Adrenal gland (tissue), 12 donors: ENCODE data around the gene ARHGEF40. TPM values are rescaled to one million over a fixed set of nuclear protein-coding genes. Genes with fewer than 3 reads are reported as not detected.

Experiments used
- DNase-seq, 7 donors: peaks; one replicate each; pipeline ENCODE4 v3.0.0-alpha.2; 2019 to 2020
- H3K27ac ChIP-seq, 5 donors: fragments of 200-600 bp; sonication (generic) in 4 of 5; 1 replicate in 3 of 5; 2 replicates in 2 of 5; pipeline versions ENCODE4 v1.5.1 to v1.8.0; 2016 to 2020; ENCODE audit warnings: mild to moderate bottlenecking in 1 of 5
- H3K27me3 ChIP-seq: fragments of 200-600 bp; 2 replicates; pipeline ENCODE4 v1.8.0; 2021
- H3K36me3 ChIP-seq, 2 donors: fragments of 200-600 bp; replicated peaks in 1 of 2; 1 replicate in 1 of 2; 2 replicates in 1 of 2; pipeline versions ENCODE4 v1.5.1 to v1.8.0; 2018 to 2022
- H3K4me1 ChIP-seq, 2 donors: fragments of 200-600 bp; replicated peaks in 1 of 2; 1 replicate in 1 of 2; 2 replicates in 1 of 2; pipeline versions ENCODE4 v1.5.1 to v1.8.0; 2018 to 2021
- H3K4me3 ChIP-seq, 4 donors: fragments of 200-600 bp; sonication (generic) in 3 of 4; one replicate each; pipeline ENCODE4 v1.5.1; 2016 to 2018
- H3K9me3 ChIP-seq, 3 donors: fragments of 200-600 bp; sonication (generic) in 1 of 3; replicated peaks in 1 of 3; 1 replicate in 2 of 3; 2 replicates in 1 of 3; pipeline versions ENCODE4 v1.5.1 to v1.8.0; 2016 to 2021
- POLR2A ChIP-seq, 2 donors: fragments of 450-650 bp; IDR thresholded peaks; one replicate each; pipeline ENCODE4 v1.6.1; 2017; ENCODE audit warnings: antibody characterized with exemption in 2 of 2, mild to moderate bottlenecking in 2 of 2, moderate library complexity in 1 of 2
- WGBS, 4 donors: extraction: QIAGEN DNeasy Blood & Tissue Kit in 2 of 4; methylation state at CpG; one replicate each; pipeline versions ENCODE4 v1.1.5 to v1.1.7; 2013 to 2017; 5-methylcytosine and 5-hydroxymethylcytosine counted together
- intact Hi-C, 2 donors: fragments of 100-400 bp; cut with DNase I; formaldehyde crosslinking; loops; one replicate each; pipeline versions ENCODE4 v1.14.1 to v1.15.0; 2022 to 2023
- polyA plus RNA-seq, 3 donors: library from polyadenylated mRNA; stranded (reverse); fragments of 200-250 nt in 2 of 3; fragments of 350-450 nt in 1 of 3; fragmentation: Illumina TruSeq in 1 of 3; extraction: RNeasy Lipid Tissue Mini Kit (QIAGEN cat#74804) in 1 of 3; gene quantifications; one replicate each; pipeline ENCODE4 v1.2.3, GENCODE V29; 2013 to 2014
- total RNA-seq, 9 donors: library from RNA; depleted of rRNA in 4 of 9; stranded (reverse); fragments of >200 nt in 4 of 9; fragments of 120-200 nt in 1 of 9; fragmentation: NEBNext Ultra II Directional in 1 of 9; extraction: Animal tissue kit (Norgen Biotek cat#: 25700) in 1 of 9; gene quantifications; one replicate each; pipeline versions ENCODE4 v1.1.0 to v1.2.4, GENCODE V29; 2013 to 2023
- TF ChIP-seq, protein P1 (sequence below), 6 experiments: fragments of 450-650 bp in 4 of 6; fragments of 200-600 bp in 2 of 6; sonication (generic) in 1 of 6; IDR thresholded peaks; 1 replicate in 5 of 6; 2 replicates in 1 of 6; pipeline versions ENCODE4 v1.5.1 to v1.8.0; 2016 to 2021; ENCODE audit warnings: antibody characterized with exemption in 6 of 6, mild to moderate bottlenecking in 2 of 6, moderate library complexity in 1 of 6
- donor health status: healthy with polysubstance abuse.
- donor health status: Bipolar disorder and iron deficiency.
- donor health status: DM: yes; HTN: yes; CAD: no.
- donor health status: DM: no; HTN: no; CAD: no.
- donor health status: DM: no; HTN: no; CAD: no.
- donor health status: DM: yes; HTN: yes; CAD: no.

The ARHGEF40 gene
- total and polyA plus RNA-seq, 12 donors = 48.7 to 258 (median 134) TPM

GRCh38 chr14:21090194-21090939 lies 20.3 kb downstream of the ARHGEF40 start:
- peaks cover 0 to 75% of the 10 kb centered on the region in 2 donors for H3K36me3 ChIP-seq
- H3K27me3 ChIP-seq = no peaks in the 10 kb centered on the region
- H3K4me3 ChIP-seq = no peak overlapping the region
- 84 to 91% (median 86%) methylated on average over 8 to 45 of the region's 45 CpGs for WGBS, 4 donors
- no peaks in the 10 kb centered on the region for H3K9me3 ChIP-seq
- TF ChIP-seq, protein P1, sequence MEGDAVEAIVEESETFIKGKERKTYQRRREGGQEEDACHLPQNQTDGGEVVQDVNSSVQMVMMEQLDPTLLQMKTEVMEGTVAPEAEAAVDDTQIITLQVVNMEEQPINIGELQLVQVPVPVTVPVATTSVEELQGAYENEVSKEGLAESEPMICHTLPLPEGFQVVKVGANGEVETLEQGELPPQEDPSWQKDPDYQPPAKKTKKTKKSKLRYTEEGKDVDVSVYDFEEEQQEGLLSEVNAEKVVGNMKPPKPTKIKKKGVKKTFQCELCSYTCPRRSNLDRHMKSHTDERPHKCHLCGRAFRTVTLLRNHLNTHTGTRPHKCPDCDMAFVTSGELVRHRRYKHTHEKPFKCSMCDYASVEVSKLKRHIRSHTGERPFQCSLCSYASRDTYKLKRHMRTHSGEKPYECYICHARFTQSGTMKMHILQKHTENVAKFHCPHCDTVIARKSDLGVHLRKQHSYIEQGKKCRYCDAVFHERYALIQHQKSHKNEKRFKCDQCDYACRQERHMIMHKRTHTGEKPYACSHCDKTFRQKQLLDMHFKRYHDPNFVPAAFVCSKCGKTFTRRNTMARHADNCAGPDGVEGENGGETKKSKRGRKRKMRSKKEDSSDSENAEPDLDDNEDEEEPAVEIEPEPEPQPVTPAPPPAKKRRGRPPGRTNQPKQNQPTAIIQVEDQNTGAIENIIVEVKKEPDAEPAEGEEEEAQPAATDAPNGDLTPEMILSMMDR (IDR thresholded peaks at IDR 0.05) = peak; percentile 22 to 75 (median 61)
- TF ChIP-seq POLR2A (IDR thresholded peaks at IDR 0.05) = peak in 1 of 2 donors; percentile 16
- H3K4me1 ChIP-seq = peaks cover 2 to 21% of the 10 kb centered on the region in 2 donors
- DNase-seq = peak; percentile 50 to 77 (median 70)
- peak overlapping the region in 3 of 5 donors; percentile 41 to 50 (median 48) for H3K27ac ChIP-seq
- intact Hi-C loops = loop anchor here (5.0 kb wide), 2 partner anchors 68 to 73 kb away; no protein-coding TSS in a partner anchor

DNA sequence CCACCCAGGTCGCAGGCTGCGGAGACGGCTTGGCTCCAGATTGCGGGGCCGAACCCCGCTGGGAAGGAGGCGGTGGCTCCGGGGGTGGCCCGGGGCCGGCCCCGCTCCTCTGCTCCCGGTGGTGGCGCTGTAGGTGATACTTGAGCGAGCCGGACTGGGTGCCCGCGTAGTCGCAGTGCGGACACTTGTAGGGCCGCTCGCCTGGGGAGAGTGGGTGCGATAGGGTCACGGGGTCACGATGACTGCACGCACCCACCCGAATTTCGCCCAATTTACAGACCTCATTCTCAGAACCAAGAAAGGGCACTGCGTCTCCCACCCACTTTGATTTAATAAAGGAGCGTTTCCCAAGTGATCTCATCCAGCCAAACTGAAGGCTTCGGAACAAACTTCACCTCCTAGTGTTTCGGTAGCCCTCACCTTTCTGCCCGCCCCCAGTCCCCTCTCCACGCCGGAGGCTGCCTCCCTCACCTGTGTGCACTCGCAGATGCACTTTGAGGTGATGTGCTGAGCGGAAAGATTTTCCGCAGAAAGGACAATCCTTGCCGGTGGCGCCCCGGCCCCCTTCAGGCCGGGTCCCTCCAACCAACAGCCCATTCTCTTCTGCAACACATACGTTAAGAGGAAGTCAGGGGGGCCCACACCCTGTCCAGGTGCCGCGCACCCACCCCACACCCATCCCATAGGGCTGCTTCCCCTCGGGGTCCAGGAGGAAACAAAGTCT lies 21.0 kb downstream of the ARHGEF40 start:
- Histone ChIP-seq H3K4me3 (no peak overlapping the region), H3K4me1 (peaks cover 2 to 28% of the 10 kb centered on the region in 2 donors), H3K36me3 (peaks cover 0 to 68% of the 10 kb centered on the region in 2 donors), H3K9me3 (no peaks in the 10 kb centered on the region), H3K27me3 (no peaks in the 10 kb centered on the region), H3K27ac (peak overlapping the region in 3 of 5 donors; percentile 41 to 50 (median 48))
- TF ChIP-seq, protein P1 (IDR thresholded peaks at IDR 0.05) = peak in 1 of 6 experiments; percentile 2
- TF ChIP-seq POLR2A (IDR thresholded peaks at IDR 0.05) = no peak
- intact Hi-C loops = loop anchor here (5.0 kb wide), 2 partner anchors 69 to 74 kb away; no protein-coding TSS in a partner anchor
- 86 to 88% (median 87%) methylated on average over 33 to 45 of the region's 45 CpGs for WGBS, 4 donors
- DNase-seq = peak in 2 of 7 donors; percentile 29 to 50

DNA sequence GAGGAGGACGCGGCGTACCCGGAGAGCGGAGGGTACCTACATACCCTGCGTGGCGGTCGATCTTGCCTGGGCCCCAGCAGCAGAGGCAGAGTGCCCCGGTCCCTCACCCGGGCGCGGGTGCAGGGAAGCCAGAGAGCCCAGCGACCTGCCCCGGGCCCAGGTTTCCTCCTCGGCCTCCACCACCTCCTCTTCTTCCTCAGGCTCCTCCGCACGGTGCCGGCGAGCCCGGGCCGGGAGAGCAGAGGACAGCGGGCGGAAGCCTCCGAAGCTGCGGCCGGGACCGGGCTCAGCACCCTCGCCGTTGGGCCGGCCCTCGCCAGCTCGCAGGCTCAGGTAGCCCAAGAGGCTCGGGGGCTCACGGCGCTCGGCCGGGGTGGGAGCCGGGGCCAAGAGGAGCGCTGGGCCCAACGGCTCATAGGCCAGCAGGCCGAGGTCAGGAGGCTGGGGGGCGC lies 21.7 kb downstream of the ARHGEF40 start:
- Histone ChIP-seq H3K4me3 (no peak overlapping the region), H3K9me3 (no peaks in the 10 kb centered on the region), H3K27ac (peak overlapping the region in 3 of 5 donors; percentile 24 to 79 (median 68)), H3K4me1 (peaks cover 7 to 33% of the 10 kb centered on the region in 2 donors), H3K27me3 (no peaks in the 10 kb centered on the region), H3K36me3 (peaks cover 0 to 62% of the 10 kb centered on the region in 2 donors)
- intact Hi-C loops = loop anchor here (5.0 kb wide), 2 partner anchors 70 to 75 kb away; no protein-coding TSS in a partner anchor
- 80 to 90% (median 87%) methylated on average over 26 to 42 of the region's 42 CpGs for WGBS, 4 donors
- DNase-seq = peak in 3 of 7 donors; percentile 32 to 60 (median 52)
- TF ChIP-seq POLR2A (IDR thresholded peaks at IDR 0.05) = no peak
- TF ChIP-seq, protein P1 (IDR thresholded peaks at IDR 0.05) = no peak
